NCI-H446 treated with DMSO at 0.1 percent for 48 hours (cell line): ENCODE data around the gene FAM174B.

ENCODE experiments used
- DNase-seq: peaks from one replicate; lab custom pipeline; 2025; lab: John Stamatoyannopoulos, UW

The FAM174B gene

DNA sequence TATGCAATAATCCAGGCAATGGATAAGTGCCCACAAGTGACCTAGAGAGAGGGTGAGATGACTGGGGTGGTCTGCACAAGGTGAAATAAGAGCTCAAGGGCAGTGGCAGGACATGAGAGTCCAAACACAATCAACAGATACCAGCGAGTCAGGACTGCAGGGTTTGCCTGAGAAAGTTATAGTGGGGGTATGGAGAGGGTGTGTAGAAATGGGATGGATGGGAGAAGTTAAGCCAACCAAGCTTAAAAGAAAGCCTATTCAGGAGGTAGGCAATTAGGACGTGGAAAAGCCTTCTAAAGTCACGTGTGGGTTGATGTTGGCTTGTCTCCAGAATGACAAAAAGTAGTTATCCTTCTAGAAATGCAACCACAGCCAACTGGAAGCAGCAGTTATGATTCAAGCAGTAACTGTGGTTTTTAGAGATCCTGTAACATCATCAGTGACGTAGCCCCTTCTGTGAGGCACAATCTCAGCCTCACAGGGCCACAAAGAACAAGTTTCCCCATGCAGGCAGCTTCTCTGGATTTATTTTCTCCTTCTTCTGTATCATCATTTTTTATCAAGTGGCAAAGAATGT is 56.1 kb downstream of the FAM174B start:
- no peak for DNase-seq

DNA sequence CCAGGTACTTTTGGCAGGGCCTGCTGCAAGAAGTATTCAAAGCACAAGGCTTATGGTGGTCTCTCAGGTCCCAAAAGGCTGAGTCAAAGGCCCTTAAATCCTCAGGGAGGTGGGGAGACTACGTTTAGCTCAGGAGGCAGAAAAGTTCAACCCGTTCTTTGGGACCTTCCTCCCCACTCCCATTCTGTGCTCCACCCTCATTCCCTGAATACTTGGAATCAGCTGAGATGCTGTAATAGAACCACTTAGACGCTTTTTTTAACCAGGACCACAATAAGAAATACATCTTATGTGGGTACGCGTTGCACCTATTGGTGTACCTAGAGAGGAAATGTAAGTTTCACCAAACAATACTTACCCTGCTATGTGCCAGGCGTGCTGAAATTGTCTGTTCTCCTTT is 58.0 kb downstream of the FAM174B start:
- no peak for DNase-seq

DNA sequence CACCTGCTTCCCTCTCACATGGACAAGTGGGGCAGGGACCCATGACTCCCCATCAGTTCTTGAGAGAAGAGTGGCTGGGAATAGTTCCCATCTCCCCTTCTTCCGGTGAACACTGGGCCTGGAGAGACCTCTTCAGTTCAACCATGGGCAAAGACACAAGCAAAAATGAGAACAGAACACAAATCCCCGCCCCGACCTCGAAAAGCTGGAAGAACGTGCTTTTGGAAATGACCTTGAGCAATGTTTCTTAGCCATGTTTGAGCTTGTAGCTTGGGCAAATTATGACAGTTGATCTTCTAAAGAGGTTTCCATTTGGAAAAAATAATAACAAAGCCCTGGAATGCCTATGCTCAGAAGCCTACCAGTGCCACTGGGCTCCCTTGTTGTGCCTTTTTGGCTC is 59.0 kb downstream of the FAM174B start:
- DNase-seq: no peak

DNA sequence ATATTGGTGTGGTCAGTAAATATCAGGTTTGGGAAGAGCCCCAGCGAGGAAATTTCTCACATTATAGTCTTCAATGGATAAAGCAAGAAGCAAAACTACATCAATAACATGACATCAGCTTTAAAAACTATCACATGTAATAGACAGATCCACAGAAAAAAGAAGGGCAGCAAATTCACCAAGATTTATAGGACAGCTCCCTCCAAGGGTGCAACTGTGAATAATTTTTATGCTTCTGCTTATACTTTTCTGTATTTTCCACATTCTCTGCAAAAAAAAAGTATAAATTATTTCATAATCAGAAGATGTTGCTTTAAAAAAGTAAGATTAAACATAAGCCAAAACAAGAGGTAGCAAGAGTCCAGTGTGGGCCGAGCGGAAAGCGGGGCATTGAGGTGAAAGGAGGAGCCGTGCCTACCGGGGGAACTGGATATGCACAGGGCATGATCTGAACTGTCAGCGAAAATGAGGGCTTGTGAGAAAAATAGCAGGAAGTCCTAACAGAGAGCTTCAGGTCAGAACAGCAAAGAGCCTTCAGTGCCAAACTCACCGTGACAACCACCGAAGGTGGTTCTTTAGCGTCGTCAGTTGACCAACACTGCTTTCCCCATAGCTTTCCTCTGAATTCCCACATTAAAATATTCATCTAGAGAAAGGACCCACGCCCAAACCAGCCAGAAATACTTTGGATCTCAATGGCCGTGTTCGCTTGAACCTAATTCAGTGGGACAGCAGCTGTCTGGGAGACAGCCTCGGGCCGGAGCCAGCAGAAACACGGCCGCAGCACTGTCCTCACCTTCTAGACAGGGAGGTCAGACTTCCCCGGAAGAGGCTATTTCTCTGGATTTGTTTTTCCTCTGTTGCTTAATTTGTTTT is 59.8 kb downstream of the FAM174B start:
- DNase-seq: no peak

DNA sequence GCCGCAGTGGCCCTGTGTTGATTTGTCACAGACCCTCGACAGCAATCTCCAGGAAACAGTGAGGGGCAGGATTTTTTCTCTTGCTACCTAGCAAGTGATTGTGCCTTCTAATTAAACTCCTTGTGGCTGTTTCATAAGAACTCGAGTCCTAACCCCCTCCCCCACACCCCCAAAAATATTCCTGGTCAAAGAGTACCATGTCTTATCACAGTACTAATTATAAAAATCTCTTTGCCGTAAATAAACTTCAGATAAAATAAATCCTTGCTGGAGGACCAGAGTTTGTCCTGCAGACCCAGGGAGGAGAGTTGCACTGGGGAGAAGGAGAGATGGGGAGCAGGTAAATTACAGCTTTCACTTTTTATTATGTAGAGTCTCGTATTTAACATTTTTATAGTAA is 64.3 kb downstream of the FAM174B start:
- no peak for DNase-seq

DNA sequence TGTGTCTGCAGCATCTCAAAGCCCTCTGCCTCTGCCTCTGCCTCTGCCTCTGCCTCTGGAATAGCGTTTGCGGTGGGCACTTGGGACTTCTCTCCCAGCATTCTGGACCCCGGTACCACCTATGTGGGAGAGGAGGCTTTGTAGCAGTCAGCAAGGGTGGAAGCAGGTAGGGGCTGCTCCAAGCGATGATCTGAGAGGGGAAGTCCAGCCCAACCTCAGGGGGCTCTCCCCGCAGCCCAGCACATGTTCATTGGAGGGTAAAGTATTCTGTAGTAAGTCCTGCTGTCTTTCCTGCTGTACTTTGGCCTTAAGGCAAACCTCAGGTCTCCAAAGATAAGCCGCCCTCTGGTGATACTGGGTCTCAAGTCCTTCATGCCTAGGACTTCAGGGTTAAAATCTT is 68.6 kb downstream of the FAM174B start:
- no peak for DNase-seq

DNA sequence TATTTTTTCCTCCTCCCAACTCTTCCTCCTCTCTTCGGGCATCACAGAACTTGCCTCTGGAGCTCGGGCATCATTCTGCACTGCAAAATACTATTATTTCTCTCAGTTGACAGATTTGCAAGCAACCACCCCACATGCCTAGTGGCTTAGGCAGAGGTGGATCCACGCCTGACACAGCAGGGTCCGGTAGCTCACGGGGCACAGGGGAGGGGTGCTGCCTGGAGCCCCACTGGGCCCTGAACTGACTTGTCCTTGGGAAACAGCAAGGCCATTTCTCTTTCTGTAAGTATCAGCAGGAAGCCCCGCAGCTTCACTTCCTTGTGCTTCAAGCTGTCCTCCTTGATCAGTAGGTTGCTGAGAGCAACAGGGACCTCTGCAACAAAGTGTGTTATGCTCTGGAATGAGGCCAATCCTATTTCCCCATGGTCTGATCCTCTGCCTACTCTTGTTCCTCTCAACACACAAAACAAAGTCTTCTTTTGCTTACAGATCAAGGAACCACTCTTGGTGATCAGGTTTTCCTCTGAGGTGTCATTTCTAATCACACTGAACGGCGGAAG is 69.1 kb downstream of the FAM174B start:
- no peak for DNase-seq

DNA sequence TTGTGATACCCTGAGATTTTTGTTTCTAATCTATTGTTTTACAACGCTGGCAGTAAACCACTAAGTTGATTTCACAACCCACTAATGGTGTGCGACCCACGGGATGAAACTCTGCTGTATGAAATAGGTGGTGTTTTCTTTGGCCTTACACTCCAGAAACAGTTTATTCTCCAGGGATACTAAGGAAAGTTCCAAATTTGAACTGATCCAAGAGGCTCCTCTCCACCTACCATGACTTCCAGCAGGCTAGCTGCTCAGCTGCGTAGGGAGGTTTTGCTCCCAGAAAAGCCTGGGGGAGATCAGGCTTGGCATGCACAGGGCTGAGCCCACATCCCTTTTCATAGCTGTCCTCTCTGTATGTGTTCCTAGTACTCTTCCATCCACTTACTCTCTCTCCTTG is 71.5 kb downstream of the FAM174B start:
- DNase-seq: no peak

DNA sequence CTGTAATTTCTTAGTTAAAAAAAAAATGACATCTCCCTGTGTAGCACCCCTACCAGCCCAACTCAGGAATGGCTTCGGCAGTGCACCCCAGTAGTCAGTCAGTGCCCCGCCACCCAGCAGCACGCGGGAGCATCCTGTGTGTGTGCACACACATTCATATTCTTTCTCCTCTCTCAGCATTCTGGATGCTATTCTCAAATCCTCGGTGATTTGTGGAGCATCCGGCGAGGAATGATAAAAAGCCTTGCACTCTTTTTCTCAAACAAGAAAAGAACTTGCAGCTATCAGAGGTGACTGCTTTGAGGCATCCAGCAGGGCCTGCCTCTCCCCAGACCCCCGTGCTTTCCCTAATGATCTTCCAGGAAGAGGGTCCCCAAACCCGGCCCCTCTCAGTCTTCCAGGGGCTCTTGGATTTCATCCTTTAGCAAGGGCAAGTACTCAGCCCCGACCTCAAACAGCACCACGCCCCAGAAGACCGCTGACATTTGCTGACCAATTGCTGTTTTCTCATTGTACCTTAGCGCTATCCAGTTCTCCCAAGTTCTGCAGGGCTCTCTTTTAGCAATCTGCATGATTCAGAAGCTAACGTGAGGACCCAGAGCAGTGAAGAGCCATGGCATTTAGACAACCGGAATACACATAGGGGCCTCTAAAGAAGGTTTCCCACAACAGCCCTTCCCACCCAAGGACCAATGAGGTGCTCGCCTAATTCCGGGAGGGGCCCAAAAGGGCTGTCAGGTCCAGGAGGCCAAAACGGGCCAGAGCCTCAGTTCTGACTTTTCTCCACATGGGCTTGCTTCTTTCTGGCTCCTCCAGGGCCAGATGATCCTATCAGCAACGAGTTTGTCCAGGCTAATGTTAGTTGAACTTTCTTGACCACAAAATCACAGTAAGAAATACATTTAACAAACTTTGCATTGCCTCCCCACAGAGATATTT is 72.2 kb downstream of the FAM174B start:
- DNase-seq: no peak

DNA sequence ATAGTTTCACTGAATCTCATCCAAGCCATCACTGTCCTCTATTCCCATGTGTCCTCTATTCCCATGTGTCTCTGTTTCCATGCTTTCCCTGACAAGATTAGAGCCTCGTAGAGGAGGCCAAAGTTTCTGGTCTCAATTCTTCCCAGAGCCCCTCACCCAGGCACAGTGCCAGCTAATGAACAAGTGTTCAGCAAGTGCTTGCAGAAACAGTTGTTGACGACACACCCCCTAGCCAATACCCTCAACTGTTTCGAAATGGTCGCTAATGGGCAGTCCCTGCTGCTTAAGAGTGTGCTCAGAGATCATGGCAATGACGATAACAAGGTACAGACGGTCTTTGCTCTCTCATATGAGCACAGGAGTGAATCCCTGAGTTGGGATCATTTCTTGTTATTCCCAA is 73.4 kb downstream of the FAM174B start:
- DNase-seq: no peak

DNA sequence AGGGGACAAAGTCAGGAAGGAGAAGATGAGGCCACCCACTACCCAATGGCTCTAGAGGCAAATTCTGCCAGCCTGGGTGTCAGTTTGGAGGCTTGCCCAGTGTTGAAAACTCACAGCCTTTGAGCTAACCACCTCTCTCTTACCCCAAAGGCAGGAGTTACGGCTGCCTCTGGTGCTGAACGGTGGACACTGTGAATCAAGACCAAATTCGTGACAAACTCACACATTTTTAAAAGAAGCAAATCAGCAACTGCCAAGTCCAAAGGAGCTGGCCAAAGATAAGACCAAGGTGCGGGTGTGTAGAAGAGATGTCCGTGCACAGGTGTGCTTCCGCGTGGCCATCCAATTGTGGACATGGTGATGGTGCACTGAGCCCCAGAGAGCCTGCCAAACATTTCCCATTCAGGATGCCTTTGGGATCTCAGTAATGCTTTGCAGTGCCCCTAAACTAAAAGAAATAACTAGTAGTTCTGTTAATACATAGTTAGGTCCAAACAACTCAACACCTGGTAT is 74.6 kb downstream of the FAM174B start:
- no peak for DNase-seq

DNA sequence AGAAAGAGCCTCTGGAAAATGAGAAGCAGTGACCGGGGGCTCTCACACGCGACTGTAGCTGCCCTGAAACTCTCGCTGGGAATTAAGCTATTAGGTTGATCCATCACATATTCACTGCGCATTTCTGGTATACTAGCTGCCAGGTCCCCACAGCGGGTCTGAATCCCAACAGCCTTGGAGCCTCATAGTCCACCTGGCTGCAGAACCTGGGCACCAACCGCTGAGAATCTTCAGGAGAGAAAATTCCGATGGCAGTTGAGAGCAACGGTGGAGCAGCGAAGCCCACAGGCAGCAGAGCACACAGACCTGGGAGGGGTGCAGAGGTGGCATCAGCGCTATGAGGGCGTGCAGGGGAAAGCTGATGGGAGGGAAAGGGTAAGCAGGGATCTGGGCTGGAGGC is 75.1 kb downstream of the FAM174B start:
- DNase-seq: no peak

DNA sequence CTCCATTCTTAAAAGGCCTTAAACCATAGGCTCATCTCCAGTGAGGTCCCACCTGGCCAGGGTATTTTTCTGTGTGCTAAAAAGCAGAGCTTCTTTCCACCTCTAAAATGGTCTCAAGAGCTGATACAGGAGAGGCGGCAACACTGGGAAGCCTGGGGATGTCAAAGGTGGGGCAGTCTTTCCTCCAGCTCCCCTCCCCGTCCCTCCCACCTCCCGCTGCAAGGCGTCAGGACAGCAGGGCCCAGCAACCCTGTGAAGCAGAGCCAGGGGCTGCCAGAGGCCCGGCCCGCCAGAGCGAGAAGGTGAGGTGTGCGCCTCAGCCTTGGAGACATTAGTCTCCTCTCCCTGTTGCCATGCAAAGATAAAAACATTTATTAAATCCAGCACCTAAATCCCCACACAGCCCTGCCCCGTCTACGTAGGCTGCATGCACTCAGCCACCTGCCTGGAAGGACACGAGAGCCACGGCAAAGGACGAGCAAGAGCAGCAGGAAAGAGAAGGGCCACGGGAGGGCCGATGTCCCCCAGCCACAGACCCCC is 75.6 kb downstream of the FAM174B start:
- DNase-seq: no peak

DNA sequence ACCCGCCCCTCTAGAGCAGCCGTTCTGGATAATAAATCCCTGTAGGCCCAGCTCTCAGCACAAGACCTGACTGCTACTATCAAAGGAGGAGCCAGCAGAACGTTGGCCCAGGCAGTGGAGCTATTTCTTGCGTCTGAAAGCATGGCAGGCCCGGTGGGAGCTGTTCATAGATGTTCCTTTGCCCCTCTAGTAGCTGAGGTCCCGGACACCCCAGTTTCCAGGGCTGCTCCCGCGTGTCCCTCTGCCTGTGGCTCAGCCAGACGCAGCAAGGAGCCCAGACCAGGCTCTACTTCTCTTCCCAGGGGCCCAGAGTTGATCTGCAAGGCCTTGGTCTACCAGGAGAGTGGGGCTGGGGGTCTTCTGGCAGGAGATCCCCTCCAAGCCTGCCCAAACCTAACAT is 76.1 kb downstream of the FAM174B start:
- DNase-seq: no peak

DNA sequence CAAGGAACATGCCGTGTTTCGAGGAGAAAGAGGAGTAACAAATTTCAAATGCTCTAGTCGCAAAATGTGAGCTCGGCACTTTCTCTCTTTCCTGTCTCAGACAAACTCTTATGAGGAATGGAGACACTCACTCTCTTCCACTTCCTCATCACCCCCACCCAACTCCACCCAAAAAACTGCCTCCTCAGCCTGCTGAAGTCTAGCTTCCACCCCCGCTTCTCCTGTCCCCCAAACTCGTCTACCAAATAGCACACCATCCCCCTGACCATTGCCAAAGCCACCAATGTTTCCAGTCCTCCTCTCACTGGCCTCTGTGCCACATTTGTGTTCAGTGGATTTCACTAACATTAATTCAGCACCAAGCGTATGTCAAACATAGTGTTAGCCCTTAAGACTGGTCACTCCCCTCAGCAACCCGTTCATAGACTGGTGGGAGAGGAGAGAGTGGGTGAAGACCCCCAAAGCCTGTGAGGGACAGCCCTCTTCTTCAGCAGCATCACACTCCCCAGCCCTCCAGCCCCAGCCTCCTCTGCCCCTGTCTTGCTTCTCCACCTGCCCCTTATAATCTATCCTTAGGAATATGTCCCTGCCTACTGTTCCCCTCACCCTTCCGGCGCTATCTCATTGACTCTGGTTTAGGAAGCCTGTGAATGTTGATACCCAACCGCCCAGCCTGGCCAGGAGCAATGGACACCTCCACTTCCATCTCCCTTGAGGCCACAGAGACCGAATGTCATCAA is 77.3 kb downstream of the FAM174B start:
- no peak for DNase-seq

DNA sequence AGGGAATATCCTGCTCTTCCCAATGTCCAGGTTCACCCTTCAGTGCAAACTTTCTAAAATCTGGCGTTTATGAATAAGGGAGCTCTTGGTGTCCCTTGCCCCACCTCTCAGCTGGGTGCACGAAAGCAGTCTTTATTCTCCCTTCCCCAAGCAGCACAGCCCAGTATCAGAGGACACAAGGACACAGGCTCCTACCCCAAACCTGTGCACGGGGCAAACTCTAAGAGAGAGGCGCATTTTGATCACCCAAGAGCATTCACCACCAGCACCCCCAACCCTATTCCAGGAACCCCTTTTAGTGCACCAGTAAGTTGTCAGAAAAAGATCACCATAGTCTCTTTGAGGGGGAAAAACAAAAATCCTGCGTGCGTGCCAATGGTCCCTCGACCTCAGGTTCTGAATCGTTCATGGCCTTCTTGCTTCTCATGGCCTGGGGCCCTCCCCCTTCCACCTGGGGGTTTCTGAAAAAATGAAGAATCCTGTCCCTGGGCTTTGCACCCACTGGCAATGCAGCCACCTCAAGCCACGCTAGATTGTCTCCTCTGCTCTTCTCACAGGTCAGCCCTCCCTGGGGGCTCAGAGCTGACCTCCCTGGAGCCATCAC is 78.9 kb downstream of the FAM174B start:
- no peak for DNase-seq

DNA sequence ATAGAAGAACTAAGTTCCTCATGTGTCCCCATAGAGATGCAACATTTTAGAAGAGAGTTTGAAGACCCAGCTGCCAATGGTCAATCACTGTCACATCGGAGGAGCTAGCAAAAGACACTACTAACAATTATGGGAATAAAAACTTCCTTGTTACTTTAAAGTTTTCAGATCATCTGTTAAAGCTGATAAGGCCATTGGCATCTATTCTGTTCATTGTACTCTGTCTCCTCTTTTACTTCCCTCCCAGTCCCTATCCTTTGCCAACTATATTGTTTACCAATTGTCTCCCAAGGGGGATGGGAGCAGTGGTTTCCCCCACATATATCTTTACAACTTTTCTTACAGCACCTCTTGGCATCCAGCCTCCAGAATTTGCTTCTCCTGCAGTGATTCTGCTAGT is 81.0 kb downstream of the FAM174B start:
- DNase-seq: no peak

DNA sequence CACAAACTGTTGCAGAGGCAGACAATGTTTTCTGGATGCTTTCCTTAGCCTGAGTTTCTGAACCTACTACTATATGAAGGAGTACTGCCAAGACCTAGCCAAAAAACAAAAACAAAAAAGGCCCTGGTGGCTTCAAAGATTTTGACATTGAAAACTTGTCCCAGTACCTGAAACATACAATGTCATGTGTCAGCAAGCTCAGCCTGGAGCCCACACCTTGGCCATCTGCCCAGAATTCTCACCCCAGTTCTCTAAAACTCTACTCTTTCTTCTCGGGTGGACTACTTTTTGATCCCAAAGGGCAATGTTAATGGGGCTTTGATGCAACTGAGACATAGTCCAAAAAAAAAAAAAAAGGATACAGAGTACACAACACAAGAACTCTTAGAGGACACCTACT is 81.4 kb downstream of the FAM174B start:
- DNase-seq: no peak

DNA sequence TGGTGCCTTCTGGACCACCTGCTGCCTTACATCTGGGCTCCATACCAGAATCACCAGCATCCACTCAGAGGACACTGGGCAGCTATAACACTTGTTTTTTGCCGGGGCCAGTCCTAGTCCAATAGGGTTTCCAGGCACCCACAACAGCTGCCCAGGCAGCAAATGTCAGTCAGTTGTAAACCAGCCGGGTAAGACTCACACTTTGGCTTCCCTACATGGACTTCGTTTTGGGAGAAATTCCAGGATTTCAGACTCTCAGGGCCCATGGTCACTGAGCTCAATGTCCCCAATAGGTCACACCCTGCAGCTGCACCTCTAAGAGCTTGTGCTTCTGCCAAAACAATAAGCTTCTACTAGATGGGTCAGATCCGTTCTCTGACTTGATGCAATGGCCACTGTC is 83.8 kb downstream of the FAM174B start:
- no peak for DNase-seq

DNA sequence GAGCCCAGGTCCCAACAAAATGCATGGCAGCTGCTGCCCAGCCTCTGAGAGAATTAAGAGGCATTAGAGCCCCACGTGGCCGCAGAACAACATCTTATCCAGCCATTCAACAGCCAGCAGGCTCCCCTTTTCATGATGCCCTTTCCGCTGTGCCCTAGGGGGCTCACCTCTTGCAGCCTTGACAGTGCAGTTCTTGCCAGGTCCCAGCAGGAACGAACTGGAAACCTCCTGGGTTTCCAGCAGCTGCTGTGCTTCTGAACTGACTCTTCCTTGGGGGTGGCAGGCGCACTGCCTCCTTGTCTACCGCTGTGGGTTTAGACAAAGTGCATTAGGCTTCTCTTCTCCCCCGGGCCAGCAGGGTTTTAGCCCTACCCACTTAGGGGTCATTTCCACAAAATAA is 85.2 kb downstream of the FAM174B start:
- DNase-seq: no peak

DNA sequence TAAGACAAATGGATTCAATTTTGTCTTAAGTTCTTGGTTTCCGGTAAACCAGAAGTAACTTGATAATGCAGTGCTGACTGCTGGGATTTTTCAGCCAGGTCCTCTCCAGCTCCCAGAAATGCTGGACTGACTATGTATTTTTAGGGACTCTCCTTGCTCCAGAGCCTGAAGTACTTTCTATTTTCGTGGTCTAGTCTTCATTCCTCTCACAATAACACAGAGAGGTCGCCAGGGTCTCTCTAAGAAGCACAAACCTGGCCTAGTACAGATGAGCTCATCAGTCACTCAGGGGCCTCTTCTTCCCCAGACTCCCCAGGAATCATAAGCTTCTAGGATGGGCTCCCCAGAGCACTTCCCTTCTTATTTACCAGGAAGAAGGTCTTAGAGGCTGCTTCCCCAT is 85.8 kb downstream of the FAM174B start:
- no peak for DNase-seq
